ENCODE results near the gene ACSL3.
A peak's percentile ranks its signal among the peaks of the same experiment; 100 is the strongest.
"Not testable (repeated sequence)": the region's sequence is repeated elsewhere in the genome, so short reads cannot be mapped to it uniquely, and the experiment has no call there.

ACSL3 gene

GRCh38 chr2:222915092-222915957 is 54.5 kb downstream of the ACSL3 start:
- DNase-seq: peak; percentile 40

GRCh38 chr2:222916229-222917197 is 55.7 kb downstream of the ACSL3 start:
- no peak for DNase-seq

- DNase-seq: not testable (repeated sequence)
Observed at GRCh38 chr2:222917212-222917611, 56.4 kb downstream of the ACSL3 start.

GRCh38 chr2:222919841-222920526 is 59.1 kb downstream of the ACSL3 start:
- peak; percentile 90 for DNase-seq

- no peak for DNase-seq
Observed at GRCh38 chr2:222920657-222921186, 59.9 kb downstream of the ACSL3 start.

- no peak for DNase-seq
Observed at GRCh38 chr2:222922019-222922800, 61.4 kb downstream of the ACSL3 start.

GRCh38 chr2:222926915-222927314 is 66.1 kb downstream of the ACSL3 start:
- DNase-seq: no peak

- no peak for DNase-seq
Observed at GRCh38 chr2:222927600-222927999, 66.8 kb downstream of the ACSL3 start.

GRCh38 chr2:222928335-222928734 is 67.5 kb downstream of the ACSL3 start:
- no peak for DNase-seq

- DNase-seq: no peak
Observed at GRCh38 chr2:222930862-222931261, 70.0 kb downstream of the ACSL3 start.

- DNase-seq: no peak
Observed at GRCh38 chr2:222931659-222932058, 70.8 kb downstream of the ACSL3 start.

GRCh38 chr2:222933458-222933857 is 72.6 kb downstream of the ACSL3 start:
- no peak for DNase-seq

GRCh38 chr2:222935688-222936298 is 75.0 kb downstream of the ACSL3 start:
- DNase-seq: no peak

- DNase-seq: no peak
Observed at GRCh38 chr2:222936705-222937104, 75.9 kb downstream of the ACSL3 start.

GRCh38 chr2:222938327-222938726 is 77.5 kb downstream of the ACSL3 start:
- no peak for DNase-seq

- peak; percentile 72 for DNase-seq
Observed at GRCh38 chr2:222939208-222939856, 78.5 kb downstream of the ACSL3 start.

GRCh38 chr2:222939979-222940378 is 79.1 kb downstream of the ACSL3 start:
- DNase-seq: no peak

GRCh38 chr2:222941510-222942032 is 80.7 kb downstream of the ACSL3 start:
- peak; percentile 58 for DNase-seq

- no peak for DNase-seq
Observed at GRCh38 chr2:222942561-222942960, 81.7 kb downstream of the ACSL3 start.

- DNase-seq: no peak
Observed at GRCh38 chr2:222942977-222943376, 82.1 kb downstream of the ACSL3 start.
